ENCODE measurements around the gene BCAT1.

The BCAT1 gene, protein sequence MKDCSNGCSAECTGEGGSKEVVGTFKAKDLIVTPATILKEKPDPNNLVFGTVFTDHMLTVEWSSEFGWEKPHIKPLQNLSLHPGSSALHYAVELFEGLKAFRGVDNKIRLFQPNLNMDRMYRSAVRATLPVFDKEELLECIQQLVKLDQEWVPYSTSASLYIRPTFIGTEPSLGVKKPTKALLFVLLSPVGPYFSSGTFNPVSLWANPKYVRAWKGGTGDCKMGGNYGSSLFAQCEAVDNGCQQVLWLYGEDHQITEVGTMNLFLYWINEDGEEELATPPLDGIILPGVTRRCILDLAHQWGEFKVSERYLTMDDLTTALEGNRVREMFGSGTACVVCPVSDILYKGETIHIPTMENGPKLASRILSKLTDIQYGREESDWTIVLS

DNA sequence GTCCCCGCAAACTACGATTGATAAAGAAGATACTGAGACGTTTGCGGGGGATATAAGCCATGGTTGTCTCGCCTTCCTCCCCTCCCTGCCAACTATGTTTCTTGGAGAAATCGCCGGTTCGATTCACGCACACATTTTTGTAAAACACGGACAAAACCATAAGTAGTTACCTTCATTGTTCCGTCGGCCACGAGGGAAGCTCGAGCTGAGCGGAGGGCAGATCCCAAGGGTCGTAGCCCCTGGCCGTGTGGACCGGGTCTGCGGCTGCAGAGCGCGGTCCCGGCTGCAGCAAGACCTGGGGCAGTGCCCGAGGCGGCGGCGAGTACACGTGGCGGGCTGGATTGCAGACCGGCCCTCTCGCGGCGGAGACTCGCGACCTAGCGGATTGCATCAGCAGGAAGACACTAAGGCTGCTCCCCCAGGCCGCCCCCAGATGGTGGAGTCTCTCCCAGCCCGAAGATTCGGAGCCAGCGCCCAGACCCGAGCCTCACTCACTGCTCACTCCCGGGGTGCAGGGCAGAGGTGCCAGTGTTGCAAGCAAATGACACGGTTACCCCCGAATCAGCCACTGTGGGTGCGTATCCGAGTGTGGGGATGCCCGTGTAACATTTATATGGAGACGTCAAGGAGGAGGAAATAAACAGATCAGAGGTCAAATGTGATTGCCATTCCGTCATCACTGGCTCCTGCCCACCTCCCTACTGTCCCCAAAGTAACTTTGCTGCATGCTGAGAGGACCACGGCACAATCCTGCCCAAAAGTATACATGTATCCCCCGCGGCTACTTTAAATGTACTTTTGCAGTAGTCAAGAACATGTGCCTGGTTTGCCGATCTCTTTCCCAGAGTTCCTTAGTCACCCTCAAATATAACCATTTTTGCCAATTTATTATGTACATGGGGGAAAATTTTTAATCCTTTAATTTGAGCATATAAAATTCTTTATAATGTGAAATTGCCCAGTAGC is at the start of gene BCAT1:
Gene BCAT1 (minus strand): TSS at position 345 of the 966 bp plus-strand sequence. CDS start 169 bp downstream, at position 176.
- DNase-seq = peak; percentile 81

DNA sequence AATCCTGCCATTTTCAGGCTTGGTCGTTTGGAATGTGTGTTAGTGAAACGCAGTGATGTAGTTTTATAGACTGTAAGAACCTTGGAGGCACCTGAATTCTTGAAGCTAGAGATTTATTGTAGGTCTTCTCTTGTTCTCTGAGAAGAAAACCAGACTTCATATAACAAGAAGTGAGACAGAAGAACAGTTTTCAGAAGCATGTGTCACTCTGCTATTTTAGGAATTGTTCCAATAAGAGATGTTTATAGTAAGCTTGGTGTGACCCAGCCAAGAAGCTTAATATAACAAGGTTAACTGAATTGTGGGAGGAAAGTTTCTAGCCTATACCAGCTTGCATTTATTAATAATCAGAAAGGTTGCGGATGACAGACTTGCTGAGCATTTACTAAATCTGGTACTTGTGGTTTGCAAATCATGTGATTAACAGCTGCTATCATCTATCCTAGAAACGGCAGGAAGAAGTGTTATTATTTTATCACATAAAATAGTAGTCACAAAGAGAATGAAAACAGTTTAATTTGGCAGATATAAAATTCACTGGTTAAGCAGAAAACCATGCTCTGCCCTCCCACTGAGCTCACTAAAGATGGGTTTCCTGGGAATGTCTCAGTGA is 49.2 kb upstream of the BCAT1 start:
- DNase-seq = no peak

DNA sequence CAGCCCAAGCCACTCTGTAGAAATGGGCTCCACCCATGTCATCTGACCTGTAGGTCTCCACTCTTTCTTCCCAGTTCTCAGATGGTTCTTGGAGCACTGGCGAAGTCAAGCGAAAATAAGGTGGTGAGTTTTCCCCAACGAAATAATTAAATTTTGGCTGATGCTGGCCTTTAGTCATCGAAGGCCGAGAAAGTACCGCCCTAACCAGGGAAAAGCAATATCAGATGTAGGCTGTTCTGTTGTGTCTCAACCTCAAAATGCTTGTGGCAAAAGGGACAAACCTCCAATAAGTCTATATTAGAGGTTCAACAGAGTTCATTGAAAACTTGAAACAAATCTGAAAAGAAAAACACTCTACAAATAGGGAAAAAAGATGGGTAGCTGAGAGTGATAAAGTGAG is 48.6 kb upstream of the BCAT1 start:
- no peak for DNase-seq

DNA sequence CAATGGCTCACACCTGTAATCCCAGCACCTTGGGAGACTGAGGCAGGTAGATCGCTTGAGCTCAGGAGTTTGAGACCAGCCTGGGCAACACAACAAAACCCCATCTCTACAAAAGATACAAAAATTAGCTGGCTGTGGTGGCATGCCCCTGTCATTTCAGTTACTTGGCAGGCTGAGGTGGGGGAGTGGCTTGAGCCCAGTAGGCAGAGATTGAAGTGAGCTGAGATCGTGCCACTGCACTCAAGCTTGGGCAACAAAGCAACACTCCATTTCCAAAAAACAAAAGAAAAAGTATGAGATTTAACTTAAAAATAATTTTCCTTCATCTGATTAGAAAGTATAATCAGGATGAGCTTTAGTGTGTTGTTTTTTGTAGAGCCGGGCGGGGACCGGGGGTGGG is 47.9 kb upstream of the BCAT1 start:
- DNase-seq = no peak

DNA sequence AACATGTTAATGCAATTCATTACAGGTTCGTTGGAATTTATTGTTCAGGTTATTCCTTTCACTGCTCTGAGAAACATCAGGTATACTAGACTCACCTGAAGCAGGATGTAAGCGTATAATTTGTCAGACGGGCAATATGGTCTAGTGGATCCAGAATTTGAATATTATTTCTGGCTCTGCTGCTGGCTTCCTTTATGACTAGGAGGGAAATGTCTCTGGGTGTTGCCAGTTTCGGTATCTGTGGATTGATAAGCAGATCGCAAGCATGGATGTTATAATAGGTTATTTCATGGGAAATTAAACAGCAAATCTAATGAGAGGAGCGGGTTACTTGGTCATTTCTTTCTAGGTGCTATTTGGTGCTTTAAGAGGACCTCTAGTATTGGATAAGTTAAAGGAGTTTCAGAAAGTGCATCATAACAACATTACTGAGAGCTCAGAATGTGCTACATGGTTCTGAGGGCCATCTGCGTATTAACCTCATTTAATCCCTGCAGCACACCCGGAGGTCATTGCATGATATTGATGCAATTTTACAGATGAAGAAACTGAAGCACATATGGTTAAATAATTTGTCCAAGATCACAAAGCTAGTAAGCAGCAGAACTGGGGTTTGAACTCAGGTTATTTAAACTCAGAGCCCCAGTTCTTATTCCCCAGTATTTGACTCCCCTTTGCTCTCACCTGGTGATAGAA is 47.3 kb upstream of the BCAT1 start:
- DNase-seq = no peak

DNA sequence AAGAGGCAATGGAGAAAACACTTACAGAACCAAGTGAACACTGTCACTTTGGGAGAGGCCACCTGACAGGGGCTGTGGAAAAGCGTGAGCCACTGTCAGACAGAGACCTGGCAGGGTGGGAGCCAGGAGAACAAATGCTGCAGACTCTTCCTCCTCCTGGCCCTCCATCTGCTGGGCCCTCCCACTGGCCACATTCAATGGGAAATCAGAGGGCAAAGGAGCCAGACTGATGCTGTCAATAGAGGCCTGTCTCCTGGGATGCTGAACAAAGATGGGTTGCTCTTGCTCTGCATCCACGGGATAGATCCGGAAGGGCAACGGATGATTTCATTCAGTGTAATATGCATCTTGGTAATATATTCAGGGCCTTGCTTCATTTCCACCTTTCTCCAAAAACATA is 44.9 kb upstream of the BCAT1 start:
- DNase-seq = no peak

DNA sequence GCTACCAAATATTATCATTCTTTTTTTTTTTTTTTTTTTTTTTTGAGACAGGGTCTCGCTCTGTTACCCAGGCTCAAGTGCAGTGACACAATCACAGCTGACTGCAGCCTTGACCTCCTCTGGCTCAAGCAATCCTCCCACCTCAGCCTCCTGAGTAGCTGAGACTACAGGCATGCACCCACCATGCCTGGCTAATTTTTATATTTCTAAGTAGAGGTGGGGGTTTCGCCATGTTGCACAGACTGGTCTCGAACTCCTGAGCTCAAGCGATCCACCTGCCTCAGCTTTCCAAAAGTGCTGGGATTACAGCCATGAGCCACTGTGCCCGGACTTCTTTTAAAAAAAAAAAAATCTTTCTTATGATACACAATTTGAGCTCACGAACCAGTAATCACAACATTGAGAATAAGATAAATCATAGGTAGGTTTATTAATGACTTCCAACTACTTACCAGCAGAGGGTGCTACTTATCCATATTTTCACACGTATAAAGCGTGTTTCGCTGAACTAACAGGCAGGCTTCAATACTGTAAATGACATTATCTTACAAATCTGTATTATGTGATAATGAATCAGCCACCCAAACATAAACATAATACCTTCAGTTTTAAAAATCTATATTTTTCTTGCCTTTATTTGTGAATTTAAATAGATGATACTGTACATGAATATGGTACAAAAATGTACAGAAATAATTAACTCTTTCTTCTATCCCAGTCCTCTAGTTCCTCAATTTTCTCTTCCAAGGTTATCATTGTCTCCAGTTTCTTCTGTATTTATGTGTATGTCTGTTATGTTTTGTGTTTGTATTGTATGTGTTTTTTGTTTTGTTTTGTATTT is 42.5 kb upstream of the BCAT1 start:
- peak; percentile 86 to 87 for DNase-seq

DNA sequence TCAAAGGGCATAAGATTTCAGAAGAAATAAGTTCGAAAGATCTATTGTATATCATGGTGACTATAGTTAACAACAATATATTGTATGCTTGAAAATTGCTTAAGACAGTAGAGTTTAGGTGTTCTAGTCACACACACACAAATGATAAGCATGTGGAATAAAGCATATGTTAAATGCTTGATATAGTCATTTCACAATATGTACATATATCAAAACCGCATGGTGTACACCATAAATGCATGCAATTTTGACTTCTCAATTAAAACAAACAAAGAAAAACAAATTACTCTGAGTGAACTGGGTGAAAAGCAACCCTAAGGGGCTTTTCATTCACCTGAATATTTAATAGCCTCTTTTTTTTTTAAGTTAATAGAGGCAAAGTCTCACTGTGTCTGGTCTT is 40.3 kb upstream of the BCAT1 start:
- no peak for DNase-seq

DNA sequence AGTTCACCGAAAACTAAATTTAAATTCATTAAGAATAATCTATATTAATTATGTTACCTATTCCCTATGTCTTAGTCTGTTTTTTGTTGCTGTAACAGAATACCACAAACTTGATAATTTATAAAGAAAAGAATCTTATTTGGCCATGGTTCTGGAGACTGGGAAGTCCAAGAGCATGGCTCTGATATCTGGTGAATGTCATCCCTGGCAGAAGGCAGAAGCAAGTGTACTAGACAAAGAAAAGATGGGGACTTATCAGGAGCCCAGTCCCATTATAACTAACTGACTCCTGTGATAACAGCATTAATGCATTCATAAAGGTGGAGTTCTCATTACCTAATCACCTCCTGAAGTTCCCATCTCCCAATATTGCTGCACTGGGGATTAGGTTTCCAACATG is 33.3 kb upstream of the BCAT1 start:
- no peak for DNase-seq

DNA sequence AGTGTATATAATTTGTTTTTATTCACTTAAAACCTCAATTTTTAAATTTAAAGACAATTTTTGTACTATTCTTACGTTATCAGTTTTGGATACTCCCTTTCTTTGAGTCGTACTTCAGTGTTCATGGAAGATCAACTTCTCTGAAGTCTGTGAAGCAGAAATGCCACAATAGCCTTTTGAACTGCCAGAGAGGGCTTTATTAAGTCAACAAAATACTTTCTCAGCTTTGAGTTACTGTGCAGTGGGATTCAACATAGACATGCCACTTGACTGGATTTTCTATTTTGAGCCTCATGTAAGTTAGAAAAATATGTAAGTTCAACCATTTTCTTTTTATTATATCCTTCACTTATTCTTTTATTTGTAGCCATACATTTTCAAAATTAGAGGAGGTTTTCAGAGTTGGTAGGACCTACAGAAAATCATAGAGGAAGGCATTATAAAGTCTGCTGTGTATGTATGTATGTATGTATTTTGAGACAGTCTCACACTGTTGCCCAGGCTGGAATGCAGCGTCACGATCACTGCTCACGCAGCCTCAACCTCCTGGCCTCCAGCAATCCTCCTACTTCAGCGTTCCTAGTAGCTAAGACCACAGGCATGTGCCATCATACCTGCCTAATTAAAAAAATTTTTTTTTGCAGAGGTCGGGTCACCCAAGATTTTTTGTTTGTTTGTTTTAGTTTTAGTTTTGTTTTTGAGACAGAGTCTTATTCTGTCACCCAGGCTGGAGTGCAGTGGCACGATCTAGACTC is 31.3 kb upstream of the BCAT1 start:
- DNase-seq = no peak

DNA sequence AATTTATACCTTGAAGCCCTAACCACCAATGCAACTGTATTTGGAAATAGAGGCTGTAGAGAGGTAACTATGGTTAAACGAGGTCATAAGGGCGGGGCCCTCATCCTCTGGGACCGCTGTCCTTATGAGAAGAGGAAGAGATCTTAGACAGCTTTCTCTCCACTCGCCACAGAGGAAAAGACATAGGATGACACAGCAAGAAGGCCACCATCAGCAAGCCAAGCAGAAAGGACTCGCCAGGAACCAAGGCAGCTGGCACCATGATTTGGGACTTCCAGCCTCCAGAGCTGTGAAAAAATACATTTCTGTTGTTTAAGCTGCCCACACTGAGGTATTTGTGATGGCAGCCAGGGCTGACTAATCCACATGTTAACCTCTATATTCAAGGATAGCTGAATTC is 30.4 kb upstream of the BCAT1 start:
- DNase-seq = no peak

DNA sequence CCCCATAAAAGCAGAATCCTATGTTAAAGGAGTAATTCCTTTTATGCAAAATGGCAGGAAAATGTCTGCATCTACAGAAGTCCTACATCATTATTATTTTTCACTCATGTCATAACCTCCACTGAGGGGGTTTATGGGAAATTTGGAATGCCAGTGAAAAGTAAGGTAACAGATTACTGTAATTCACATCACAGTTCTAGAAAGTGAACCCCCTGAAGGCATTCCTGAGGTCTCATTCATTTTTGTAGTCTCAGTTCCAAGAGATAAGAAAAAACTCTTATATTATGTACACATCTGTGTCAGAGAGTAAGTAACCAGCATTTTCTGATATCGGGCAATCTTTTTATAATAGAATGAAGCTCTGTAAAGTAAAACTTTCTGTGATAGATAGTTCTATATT is 28.8 kb upstream of the BCAT1 start:
- DNase-seq = no peak

DNA sequence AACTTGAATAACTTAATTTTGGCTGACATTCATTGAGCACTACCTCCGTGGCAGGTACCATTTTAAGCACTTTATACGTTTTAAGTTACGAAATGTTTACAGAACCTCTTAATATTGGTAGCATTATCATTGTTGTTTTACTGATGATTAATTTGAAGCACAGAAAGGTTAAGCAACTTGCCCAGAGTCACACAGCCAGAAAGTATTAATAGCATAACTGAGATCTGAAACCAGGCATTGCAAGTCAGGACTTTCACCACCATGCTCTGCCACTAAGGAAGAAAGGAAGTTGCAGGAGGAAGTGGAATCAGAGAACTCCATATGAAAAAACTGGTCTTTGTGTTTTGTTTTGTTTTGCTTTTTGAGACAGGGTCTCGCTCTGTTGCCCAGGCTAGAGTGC is 28.2 kb upstream of the BCAT1 start:
- DNase-seq = peak; percentile 14 to 27

DNA sequence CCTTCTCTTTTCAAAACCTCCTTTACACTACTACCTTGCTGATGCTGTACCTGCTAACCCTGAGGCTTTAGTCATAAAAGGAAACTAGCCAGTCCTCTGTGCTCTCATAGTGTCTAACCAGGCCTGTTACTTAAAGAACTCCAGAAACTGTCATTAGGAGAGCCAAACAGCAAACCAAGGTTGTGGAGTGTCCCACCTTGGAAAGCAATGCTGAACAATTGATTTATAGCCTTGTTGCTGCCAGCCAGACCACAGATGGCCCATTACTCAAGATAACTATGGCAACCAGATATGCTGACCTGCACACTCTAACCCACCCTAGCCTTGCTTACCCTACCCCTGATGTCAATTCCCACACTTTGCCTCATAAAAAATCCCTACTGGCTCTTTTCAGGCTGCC is 26.5 kb upstream of the BCAT1 start:
- DNase-seq = no peak

DNA sequence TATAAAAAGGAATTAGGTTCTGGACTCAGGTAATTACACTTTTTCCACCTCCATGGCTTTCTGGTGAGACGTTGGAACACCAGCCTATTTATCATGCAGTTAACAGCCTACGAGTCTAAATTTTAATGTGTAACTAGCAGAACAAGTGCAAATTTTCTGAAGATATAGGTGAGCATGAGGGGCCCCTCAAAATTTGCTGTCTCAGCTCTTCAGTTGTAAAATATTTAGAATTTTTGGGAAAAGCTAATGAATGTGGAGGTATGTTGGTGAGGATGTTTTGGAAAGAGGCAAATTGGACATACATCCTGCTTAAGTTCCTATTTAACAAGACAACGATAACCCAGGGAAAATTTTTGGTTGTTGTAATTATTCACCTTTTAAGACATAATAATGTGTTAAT is 25.3 kb upstream of the BCAT1 start:
- DNase-seq = no peak

DNA sequence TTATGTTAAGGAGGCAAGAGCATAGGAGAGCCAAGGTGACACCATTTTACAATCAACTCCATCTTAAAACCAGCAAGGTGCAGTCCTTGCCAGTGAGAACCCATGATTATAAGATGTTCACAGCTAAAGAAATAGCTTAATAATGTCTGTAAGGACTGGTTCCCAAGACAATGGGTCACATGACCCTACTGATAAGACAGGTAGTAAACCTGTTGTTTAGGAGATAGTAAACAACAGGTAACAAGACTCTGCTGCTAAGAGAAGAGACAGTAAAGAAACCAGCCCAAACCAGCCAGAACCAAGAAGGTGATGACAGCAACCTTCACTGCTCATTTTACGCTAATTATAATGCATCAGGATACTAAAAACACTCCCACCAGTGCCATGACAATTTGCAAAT is 23.2 kb upstream of the BCAT1 start:
- no peak for DNase-seq

DNA sequence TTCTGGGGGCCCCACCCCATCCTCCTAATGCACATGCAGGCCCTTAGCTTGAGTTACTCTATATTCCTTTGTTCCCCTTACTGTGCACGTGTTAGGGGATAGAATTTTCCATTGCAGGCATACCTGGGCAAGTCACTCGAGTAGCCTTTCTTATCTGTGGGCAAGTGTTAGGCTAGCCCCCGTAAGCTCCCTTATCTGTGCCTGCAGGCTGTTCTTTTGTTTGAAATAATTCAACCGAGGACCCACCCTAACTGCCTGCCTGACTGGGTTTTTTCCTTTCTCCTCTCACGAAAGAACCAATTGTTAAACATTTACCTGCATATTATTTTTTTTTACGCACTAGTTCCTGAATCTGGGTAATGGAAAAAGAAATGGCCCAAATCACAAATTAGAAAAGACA is 21.3 kb upstream of the BCAT1 start:
- DNase-seq = no peak

DNA sequence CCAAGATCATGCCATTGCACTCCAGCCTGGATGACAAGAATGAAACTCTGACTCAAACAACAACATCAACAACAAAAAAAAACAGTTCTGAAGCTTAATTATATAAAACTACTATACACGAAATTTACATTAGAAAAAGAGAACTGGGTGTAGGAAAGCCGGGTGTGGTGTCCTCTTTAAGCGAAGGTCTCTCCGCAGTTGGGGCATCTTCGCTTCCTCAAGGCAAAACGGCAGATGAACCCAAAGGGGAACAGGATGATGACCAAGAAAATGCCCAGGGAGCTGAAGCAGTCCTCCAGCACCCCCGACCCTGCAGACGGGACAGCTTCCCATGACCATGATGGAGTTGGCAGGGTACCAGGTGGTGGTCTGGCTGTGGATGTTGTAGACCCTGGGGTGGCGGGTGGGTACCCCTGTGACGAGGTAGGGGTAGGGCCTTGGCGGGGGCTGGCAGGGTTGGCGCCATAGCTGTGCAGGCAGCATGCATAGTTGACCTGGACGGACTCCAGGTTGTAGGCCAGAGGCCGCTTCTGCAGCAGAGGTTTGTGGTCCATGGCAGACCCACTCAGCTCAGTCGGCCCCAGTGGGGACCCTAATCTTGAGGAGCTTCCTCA is 18.2 kb upstream of the BCAT1 start:
- DNase-seq = no peak

DNA sequence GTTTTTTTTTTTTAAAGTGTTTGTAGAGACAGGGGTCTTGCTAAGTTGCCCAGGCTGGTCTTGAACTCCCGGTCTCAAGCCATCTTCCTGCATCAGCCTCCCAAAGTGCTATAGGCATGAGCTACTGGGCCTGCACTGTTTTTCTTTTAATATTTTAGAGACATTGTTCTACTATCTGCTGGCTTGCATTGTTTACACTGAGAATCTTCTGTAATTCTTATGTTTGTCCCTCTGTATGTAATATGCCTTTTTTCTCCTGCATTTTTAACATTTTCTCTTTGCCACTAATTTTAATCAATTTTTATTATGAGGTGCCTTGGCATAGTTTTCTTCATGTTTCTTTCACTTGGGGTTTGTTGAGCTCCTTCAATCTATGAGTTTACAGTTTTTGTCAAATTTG is 15.4 kb upstream of the BCAT1 start:
- no peak for DNase-seq

DNA sequence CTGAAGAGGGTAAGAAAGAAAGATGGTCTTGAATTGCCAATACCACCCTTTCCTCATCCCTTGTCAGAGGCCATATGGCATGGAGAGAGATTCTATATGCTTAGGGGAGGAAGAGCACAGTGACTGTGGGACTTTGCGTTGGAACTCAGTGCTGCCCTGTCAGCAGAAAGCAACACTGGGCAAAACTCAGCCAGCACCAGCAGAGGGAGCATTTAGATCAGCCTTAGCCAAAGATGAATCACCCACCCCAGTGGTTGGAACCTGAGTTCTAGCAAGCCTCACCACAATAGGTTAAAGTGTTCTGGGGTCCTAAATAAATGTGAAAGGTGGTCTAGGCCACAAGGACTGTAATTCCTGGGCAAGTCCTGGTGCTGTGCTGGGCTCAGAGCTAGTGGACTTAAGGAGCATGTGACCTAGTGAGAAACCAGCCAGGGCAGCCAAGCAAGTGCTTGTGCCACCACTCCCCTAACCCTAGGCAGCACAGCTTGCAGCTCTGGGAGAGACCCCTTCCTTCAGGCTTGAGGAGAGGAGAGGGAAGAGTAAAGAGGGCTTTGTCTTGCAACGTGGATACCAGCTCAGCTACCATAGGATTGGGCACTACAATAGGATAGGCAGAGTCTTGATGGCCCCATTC is 11.4 kb upstream of the BCAT1 start:
- peak; percentile 74 to 87 for DNase-seq

All from Kasumi-1 (cell line).